Skeletal muscle tissue (tissue), 4 donors: Measurements from ENCODE around the gene ASIC1. TPM values are rescaled to one million over a fixed set of nuclear protein-coding genes. Genes with fewer than 3 reads are reported as not detected.

ENCODE experiments used
- H3K27ac ChIP-seq: one replicate; pipeline ENCODE4 v1.7.0; 2013; ENCODE audit warnings: mild to moderate bottlenecking, low read depth, low read length, inconsistent platforms
- H3K27me3 ChIP-seq, 3 donors: one replicate each; pipeline ENCODE4 v1.7.0; 2013; ENCODE audit warnings: low read length in 3 of 3; ENCODE audit not compliant: control insufficient read depth in 3 of 3, insufficient read depth in 3 of 3
- H3K36me3 ChIP-seq, 3 donors: one replicate each; pipeline ENCODE4 v1.7.0; 2013; ENCODE audit warnings: low read length in 3 of 3; ENCODE audit not compliant: control insufficient read depth in 3 of 3, insufficient read depth in 3 of 3
- H3K4me1 ChIP-seq, 3 donors: one replicate each; pipeline ENCODE4 v1.7.0; 2013; ENCODE audit warnings: low read length in 3 of 3, mild to moderate bottlenecking in 3 of 3; ENCODE audit not compliant: control insufficient read depth in 3 of 3, insufficient read depth in 3 of 3
- H3K4me3 ChIP-seq, 3 donors: one replicate each; pipeline ENCODE4 v1.7.0; 2013; ENCODE audit warnings: low read length in 3 of 3
- H3K9ac ChIP-seq, 3 donors: one replicate each; pipeline ENCODE4 v1.7.0; 2013; ENCODE audit warnings: low read length in 3 of 3, mild to moderate bottlenecking in 3 of 3, moderate library complexity in 2 of 3, low read depth in 1 of 3
- H3K9me3 ChIP-seq, 3 donors: one replicate each; pipeline ENCODE4 v1.7.0; 2013; ENCODE audit warnings: low read length in 3 of 3; ENCODE audit not compliant: control insufficient read depth in 3 of 3
- total RNA-seq: library from RNA; depleted of rRNA; stranded (reverse); fragments of >200 nt; gene quantifications from one replicate; pipeline ENCODE4 v1.2.3, GENCODE V29; 2014
- donor health status: Osteomylitis.

Gene ASIC1
- 2.6 TPM for total RNA-seq

- Histone ChIP-seq H3K4me3 (peak within 1 kb of the TSS; percentile 67 to 85 (median 81)), H3K27ac (no peak within 1 kb of the TSS), H3K9ac (peak within 1 kb of the TSS; percentile 51 to 82 (median 72)), H3K9me3 (no peaks in the 10 kb centered on the region), H3K27me3 (peaks cover 4 to 24% (median 20%) of the 10 kb centered on the region in 3 donors), H3K36me3 (no peaks in the 10 kb centered on the region), H3K4me1 (peaks cover 16 to 24% (median 19%) of the 10 kb centered on the region in 3 donors)
Observed at GRCh38 chr12:50057000-50057841, at the start of gene ASIC1. Gene ASIC1 (plus strand): TSS chr12:50057596. CDS start chr12:50058767, 1,171 bp downstream.

DNA sequence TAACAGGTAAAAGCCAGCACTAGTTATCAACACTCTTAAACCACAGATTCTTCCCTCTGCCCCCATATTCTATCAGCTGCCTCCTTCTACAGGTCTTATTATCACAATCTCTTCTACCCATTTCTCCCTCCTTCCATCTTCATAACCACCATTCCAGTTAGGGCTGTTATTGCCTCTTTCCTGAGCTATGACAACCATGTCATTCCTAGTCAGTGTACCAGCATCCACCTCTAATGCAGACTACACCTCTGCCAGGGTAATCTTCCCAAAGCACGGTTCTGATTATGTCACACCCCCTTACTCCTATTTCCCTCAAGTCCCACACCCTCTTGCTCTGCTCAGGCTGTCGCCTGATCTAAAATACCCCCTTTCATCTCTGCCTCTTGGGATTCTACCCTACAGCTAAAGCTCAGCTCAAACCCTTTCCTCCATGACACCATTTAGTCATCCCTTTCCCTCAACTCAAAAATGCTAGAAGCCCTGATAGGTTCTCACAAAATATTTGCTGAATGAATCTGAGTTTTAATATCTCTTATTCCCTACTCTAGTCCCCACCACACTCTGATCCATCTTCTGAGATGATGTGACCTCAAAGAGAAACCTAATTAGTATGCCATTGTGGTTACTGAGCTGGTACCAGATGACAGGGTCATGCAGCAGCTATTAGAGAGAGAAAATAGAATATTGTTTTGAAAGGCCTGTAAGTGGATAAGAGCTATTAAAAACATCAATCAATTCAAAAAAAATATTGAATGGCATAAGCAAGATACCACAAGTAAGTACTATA lies 43.8 kb upstream of the ASIC1 start:
- Histone ChIP-seq H3K4me3 (no peak overlapping the region), H3K9ac (no peak overlapping the region), H3K27ac (no peak overlapping the region), H3K4me1 (no peaks in the 10 kb centered on the region), H3K36me3 (no peaks in the 10 kb centered on the region), H3K9me3 (no peaks in the 10 kb centered on the region), H3K27me3 (no peaks in the 10 kb centered on the region)

DNA sequence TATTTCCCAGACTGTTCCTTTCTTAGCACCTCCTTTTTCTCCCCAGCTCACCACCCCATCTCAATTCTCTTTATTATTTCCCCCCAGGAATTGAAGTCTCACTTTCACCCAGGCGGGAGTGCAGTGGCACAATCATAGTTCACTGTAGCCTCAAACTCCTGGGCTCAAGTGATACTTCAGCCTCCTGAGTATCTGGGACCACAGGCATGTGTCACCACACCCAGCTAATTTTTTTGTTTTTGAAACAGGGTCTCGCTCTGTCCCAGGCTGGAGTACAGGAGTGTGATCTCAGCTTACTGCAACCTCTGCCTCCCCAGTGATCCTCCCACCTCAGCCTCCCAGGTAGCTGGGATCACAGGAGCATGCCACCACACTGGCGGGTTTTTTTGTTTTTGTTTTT lies 43.1 kb upstream of the ASIC1 start:
- Histone ChIP-seq H3K4me1 (no peaks in the 10 kb centered on the region), H3K27me3 (no peaks in the 10 kb centered on the region), H3K27ac (no peak overlapping the region), H3K9ac (no peak overlapping the region), H3K9me3 (no peaks in the 10 kb centered on the region), H3K4me3 (no peak overlapping the region), H3K36me3 (no peaks in the 10 kb centered on the region)

DNA sequence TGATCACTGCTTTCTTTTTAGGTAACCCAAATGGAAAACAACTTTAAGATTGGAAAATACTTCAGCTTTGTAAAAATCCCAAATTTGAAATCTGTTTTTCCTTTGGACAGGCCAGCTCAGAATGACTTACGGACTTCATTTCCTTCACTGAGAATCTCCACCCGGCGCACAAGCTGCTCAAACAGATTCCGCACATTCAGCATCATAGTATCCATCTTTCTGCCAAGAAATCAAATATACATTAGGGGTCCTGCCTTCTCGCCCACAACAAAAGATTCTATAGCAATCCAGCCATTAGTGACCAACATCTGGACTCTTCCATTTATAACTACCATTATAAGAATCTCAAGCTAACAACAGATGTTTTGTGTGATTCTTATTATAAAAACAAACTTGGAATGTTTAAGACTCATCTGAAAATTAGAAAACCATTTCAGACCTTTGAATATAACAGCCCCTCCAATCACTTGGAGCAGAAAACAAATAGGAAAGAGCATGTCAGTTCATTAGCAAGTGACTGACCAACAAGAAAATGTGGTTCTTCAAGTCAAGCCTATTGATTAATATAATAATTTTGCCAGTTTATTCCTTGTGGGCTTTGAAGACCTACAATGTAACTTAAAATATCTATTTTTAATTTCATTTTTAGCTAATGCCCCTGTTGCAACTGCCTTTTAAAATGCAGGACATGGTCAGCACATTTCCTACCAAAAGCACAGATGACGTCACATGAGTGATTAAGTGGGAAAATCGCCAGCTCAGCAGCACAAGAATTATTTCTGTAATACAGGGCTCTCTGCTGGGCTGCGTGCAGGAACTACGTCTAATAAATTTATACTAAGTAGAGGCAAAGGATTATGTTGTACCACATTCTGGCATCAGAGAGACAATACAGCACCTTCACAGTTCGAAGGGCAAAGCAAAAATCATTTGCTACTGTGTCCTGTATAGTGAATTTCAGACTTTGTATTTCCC lies 40.6 kb upstream of the ASIC1 start:
- H3K27ac ChIP-seq = peak overlapping the region; percentile 8
- H3K4me3 ChIP-seq = no peak overlapping the region

DNA sequence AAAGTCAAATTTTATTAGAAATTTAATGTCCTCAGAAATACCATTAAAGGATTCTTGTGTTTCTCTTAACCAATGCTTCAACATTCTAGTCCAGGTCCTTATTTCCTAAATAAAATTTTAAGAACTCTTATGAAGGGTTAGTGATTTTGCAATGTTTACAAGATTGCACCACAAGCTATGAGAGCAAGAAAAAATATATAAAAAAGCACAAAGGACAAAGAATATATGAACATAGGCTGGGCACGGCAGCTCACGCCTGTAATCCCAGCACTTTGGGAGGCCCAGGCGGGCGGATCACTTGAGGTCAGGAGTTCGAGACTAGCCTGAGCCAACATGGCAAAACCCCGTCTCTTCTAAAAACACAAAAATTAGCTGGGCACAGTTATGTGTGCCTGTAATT lies 39.8 kb upstream of the ASIC1 start:
- H3K4me3 ChIP-seq = no peak overlapping the region

More for the DNA sequence above, 40.6 kb upstream of the ASIC1 start:
- no peaks in the 10 kb centered on the region for H3K4me1 ChIP-seq
- H3K27me3 ChIP-seq = no peaks in the 10 kb centered on the region
- H3K9ac ChIP-seq = peak overlapping the region in 1 of 3 donors; percentile 27
- no peaks in the 10 kb centered on the region for H3K9me3 ChIP-seq
- H3K36me3 ChIP-seq = no peaks in the 10 kb centered on the region

GRCh38 chr12:50018154-50018553 lies 39.2 kb upstream of the ASIC1 start:
- Histone ChIP-seq H3K27ac (no peak overlapping the region), H3K27me3 (no peaks in the 10 kb centered on the region), H3K4me3 (no peak overlapping the region), H3K4me1 (no peaks in the 10 kb centered on the region), H3K9ac (no peak overlapping the region), H3K36me3 (no peaks in the 10 kb centered on the region), H3K9me3 (no peaks in the 10 kb centered on the region)

More for the DNA sequence above, 39.8 kb upstream of the ASIC1 start:
- Histone ChIP-seq H3K27ac (peak overlapping the region; percentile 8), H3K36me3 (no peaks in the 10 kb centered on the region), H3K9me3 (no peaks in the 10 kb centered on the region), H3K4me1 (no peaks in the 10 kb centered on the region), H3K9ac (no peak overlapping the region), H3K27me3 (no peaks in the 10 kb centered on the region)

DNA sequence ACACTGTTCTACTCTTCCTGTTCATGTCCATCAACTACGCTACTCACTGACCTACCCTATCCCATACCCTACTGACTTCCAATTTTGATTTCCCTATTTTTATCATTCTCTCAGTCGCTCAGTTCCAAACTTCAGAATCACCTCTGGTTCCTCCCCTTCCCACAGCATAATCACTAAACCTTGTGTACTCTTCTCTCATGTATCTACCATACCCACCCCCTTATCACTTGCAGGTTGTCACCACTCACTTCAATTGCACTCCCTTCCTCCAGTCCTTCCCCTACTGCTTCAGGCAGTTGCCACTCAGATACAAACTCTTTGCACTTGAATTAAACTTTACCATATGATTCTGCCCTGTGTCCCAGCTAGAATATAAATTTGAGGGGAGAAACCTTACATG lies 38.4 kb upstream of the ASIC1 start:
- Histone ChIP-seq H3K36me3 (no peaks in the 10 kb centered on the region), H3K27me3 (no peaks in the 10 kb centered on the region), H3K9ac (no peak overlapping the region), H3K9me3 (no peaks in the 10 kb centered on the region), H3K4me3 (no peak overlapping the region), H3K4me1 (no peaks in the 10 kb centered on the region), H3K27ac (no peak overlapping the region)

- Histone ChIP-seq H3K9ac (no peak overlapping the region), H3K27ac (no peak overlapping the region), H3K4me1 (peaks cover 0 to 1% (median 0%) of the 10 kb centered on the region in 3 donors), H3K4me3 (no peak overlapping the region), H3K27me3 (no peaks in the 10 kb centered on the region), H3K36me3 (no peaks in the 10 kb centered on the region), H3K9me3 (no peaks in the 10 kb centered on the region)
Observed at GRCh38 chr12:50019524-50019923, 37.9 kb upstream of the ASIC1 start.

DNA sequence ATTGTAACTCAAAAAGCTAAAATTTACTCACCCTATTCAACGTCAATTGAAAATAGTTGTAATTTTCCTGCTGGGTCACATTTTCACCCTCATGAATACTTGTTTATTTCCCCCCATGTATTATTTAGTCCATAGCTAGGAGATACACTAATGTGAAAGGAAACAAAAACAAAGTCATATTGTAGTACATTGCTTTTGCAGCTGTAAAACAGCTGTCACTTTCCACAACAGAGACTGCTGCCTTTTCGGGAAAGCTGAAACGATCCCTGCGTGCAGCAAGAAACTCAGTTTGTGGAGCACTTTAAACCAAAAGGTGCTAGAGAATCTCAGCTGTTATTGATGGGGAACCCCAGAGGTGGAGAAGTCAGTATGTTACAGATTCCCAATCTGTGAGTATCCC lies 36.4 kb upstream of the ASIC1 start:
- H3K9ac ChIP-seq = no peak overlapping the region
- H3K27me3 ChIP-seq = no peaks in the 10 kb centered on the region
- H3K4me1 ChIP-seq = peaks cover 3 to 6% (median 6%) of the 10 kb centered on the region in 3 donors
- no peaks in the 10 kb centered on the region for H3K36me3 ChIP-seq
- H3K9me3 ChIP-seq = no peaks in the 10 kb centered on the region
- H3K4me3 ChIP-seq = no peak overlapping the region
- no peak overlapping the region for H3K27ac ChIP-seq
